Mucosa of stomach (tissue), 1 donor: ENCODE data around the gene CMIP.
A peak's percentile ranks its signal among the peaks of the same experiment; 100 is the strongest.

Experiments
- H3K27me3 ChIP-seq: one replicate; pipeline ENCODE4 v1.7.0; 2013; ENCODE audit warnings: mild to moderate bottlenecking, low read length; ENCODE audit not compliant: control insufficient read depth, insufficient read depth
- H3K36me3 ChIP-seq: one replicate; pipeline ENCODE4 v1.7.0; 2013; ENCODE audit warnings: low read length; ENCODE audit not compliant: control insufficient read depth, insufficient read depth
- H3K4me1 ChIP-seq: one replicate; pipeline ENCODE4 v1.7.0; 2013; ENCODE audit warnings: mild to moderate bottlenecking, low read length; ENCODE audit not compliant: control insufficient read depth, insufficient read depth
- H3K4me3 ChIP-seq: one replicate; pipeline ENCODE4 v1.7.0; 2013; ENCODE audit warnings: low read length
- H3K9ac ChIP-seq: one replicate; pipeline ENCODE4 v1.7.0; 2013; ENCODE audit warnings: mild to moderate bottlenecking, low read length, moderate library complexity
- H3K9me3 ChIP-seq: one replicate; pipeline ENCODE4 v1.7.0; 2013; ENCODE audit warnings: mild to moderate bottlenecking, low read length, moderate library complexity; ENCODE audit not compliant: control insufficient read depth
- donor health status: Pancreatic carcinoma.

Gene CMIP

GRCh38 chr16:81718637-81719036 lies 274.0 kb downstream of the CMIP start:
- H3K4me1 ChIP-seq = no peaks in the 10 kb centered on the region
- no peak overlapping the region for H3K9ac ChIP-seq
- no peak overlapping the region for H3K4me3 ChIP-seq
- no peaks in the 10 kb centered on the region for H3K9me3 ChIP-seq
- H3K36me3 ChIP-seq = no peaks in the 10 kb centered on the region
- no peaks in the 10 kb centered on the region for H3K27me3 ChIP-seq

- Histone ChIP-seq H3K27me3 (no peaks in the 10 kb centered on the region), H3K4me1 (no peaks in the 10 kb centered on the region), H3K9me3 (no peaks in the 10 kb centered on the region), H3K4me3 (no peak overlapping the region), H3K9ac (no peak overlapping the region), H3K36me3 (no peaks in the 10 kb centered on the region)
These were observed 275.4 kb downstream of the CMIP start for GRCh38 chr16:81719993-81720392.

- H3K4me1 ChIP-seq = no peaks in the 10 kb centered on the region
- H3K36me3 ChIP-seq = no peaks in the 10 kb centered on the region
- no peaks in the 10 kb centered on the region for H3K27me3 ChIP-seq
- H3K4me3 ChIP-seq = no peak overlapping the region
- no peak overlapping the region for H3K9ac ChIP-seq
- no peaks in the 10 kb centered on the region for H3K9me3 ChIP-seq
These were observed 276.6 kb downstream of the CMIP start for GRCh38 chr16:81720973-81721906.

GRCh38 chr16:81723098-81723723 lies 278.6 kb downstream of the CMIP start:
- Histone ChIP-seq H3K27me3 (no peaks in the 10 kb centered on the region), H3K9me3 (no peaks in the 10 kb centered on the region), H3K36me3 (no peaks in the 10 kb centered on the region), H3K9ac (no peak overlapping the region), H3K4me1 (no peaks in the 10 kb centered on the region), H3K4me3 (no peak overlapping the region)

- Histone ChIP-seq H3K9me3 (no peaks in the 10 kb centered on the region), H3K27me3 (no peaks in the 10 kb centered on the region), H3K4me1 (peaks cover 12% of the 10 kb centered on the region), H3K36me3 (no peaks in the 10 kb centered on the region), H3K4me3 (no peak overlapping the region), H3K9ac (no peak overlapping the region)
These were observed 283.8 kb downstream of the CMIP start for GRCh38 chr16:81728435-81728834.

GRCh38 chr16:81729451-81729850 lies 284.8 kb downstream of the CMIP start:
- no peaks in the 10 kb centered on the region for H3K36me3 ChIP-seq
- peaks cover 12% of the 10 kb centered on the region for H3K4me1 ChIP-seq
- no peaks in the 10 kb centered on the region for H3K27me3 ChIP-seq
- H3K9ac ChIP-seq = no peak overlapping the region
- no peaks in the 10 kb centered on the region for H3K9me3 ChIP-seq
- H3K4me3 ChIP-seq = no peak overlapping the region

- Histone ChIP-seq H3K4me1 (peaks cover 12% of the 10 kb centered on the region), H3K9me3 (no peaks in the 10 kb centered on the region), H3K36me3 (no peaks in the 10 kb centered on the region), H3K27me3 (no peaks in the 10 kb centered on the region), H3K4me3 (peak overlapping the region; percentile 28), H3K9ac (peak overlapping the region; percentile 45)
These were observed 285.8 kb downstream of the CMIP start for GRCh38 chr16:81730090-81731051.

GRCh38 chr16:81731649-81732048 lies 287.0 kb downstream of the CMIP start:
- Histone ChIP-seq H3K4me1 (peaks cover 12% of the 10 kb centered on the region), H3K9ac (no peak overlapping the region), H3K9me3 (no peaks in the 10 kb centered on the region), H3K36me3 (no peaks in the 10 kb centered on the region), H3K27me3 (no peaks in the 10 kb centered on the region), H3K4me3 (no peak overlapping the region)

GRCh38 chr16:81732699-81733098 lies 288.1 kb downstream of the CMIP start:
- no peak overlapping the region for H3K9ac ChIP-seq
- H3K4me3 ChIP-seq = no peak overlapping the region
- no peaks in the 10 kb centered on the region for H3K36me3 ChIP-seq
- no peaks in the 10 kb centered on the region for H3K9me3 ChIP-seq
- peaks cover 15% of the 10 kb centered on the region for H3K4me1 ChIP-seq
- H3K27me3 ChIP-seq = no peaks in the 10 kb centered on the region

GRCh38 chr16:81733295-81733694 lies 288.7 kb downstream of the CMIP start:
- Histone ChIP-seq H3K27me3 (no peaks in the 10 kb centered on the region), H3K9ac (no peak overlapping the region), H3K4me3 (no peak overlapping the region)

GRCh38 chr16:81734632-81735434 lies 290.2 kb downstream of the CMIP start:
- Histone ChIP-seq H3K9ac (no peak overlapping the region), H3K27me3 (no peaks in the 10 kb centered on the region), H3K36me3 (no peaks in the 10 kb centered on the region), H3K4me1 (peaks cover 22% of the 10 kb centered on the region), H3K9me3 (no peaks in the 10 kb centered on the region), H3K4me3 (no peak overlapping the region)

More at GRCh38 chr16:81733295-81733694, 288.7 kb downstream of the CMIP start:
- Histone ChIP-seq H3K9me3 (no peaks in the 10 kb centered on the region), H3K4me1 (peaks cover 20% of the 10 kb centered on the region), H3K36me3 (no peaks in the 10 kb centered on the region)
